HEK293 (cell line): ENCODE results near the gene ZFX.

Experiments used
- CTCF ChIA-PET: fragments of 350-600 bp; formaldehyde crosslinking; extraction: SDS; loops from one replicate; lab custom pipeline; 2021; ENCODE audit warnings: antibody characterized with exemption; lab: Yijun Ruan, JAX
- POLR2A ChIA-PET: fragments of 300-600 bp; formaldehyde crosslinking; extraction: SDS; loops from one replicate; lab custom pipeline; 2020; ENCODE audit warnings: antibody characterized with exemption, inconsistent platforms; lab: Yijun Ruan, JAX
- H3K27ac ChIP-seq: fragments of 200-500 bp; sonication (Bioruptor generic); 2 replicates; pipeline ENCODE4 v1.5.1; 2014; ENCODE audit warnings: low read depth, low read length, control low read depth, inconsistent platforms; ENCODE audit errors: extremely low read depth
- H3K36me3 ChIP-seq, 2 experiments: fragments of 200-500 bp in 1 of 2; sonication (Bioruptor generic) in 1 of 2; 1 replicate in 1 of 2; 2 replicates in 1 of 2; pipeline ENCODE4 v1.5.1; 2014 to 2017; ENCODE audit warnings: inconsistent platforms in 2 of 2, low read length in 2 of 2; ENCODE audit not compliant: control insufficient read depth in 2 of 2, insufficient read depth in 1 of 2
- H3K4me1 ChIP-seq: fragments of 200-500 bp; sonication (Bioruptor generic); 2 replicates; pipeline ENCODE4 v1.5.1; 2014; ENCODE audit warnings: mild to moderate bottlenecking, low read length, inconsistent platforms; ENCODE audit not compliant: control insufficient read depth, insufficient read depth
- H3K4me3 ChIP-seq: 2 replicates; pipeline ENCODE4 v1.5.1; 2011; ENCODE audit warnings: low read depth, mild to moderate bottlenecking, control low read depth, low read length, moderate library complexity
- H3K9me3 ChIP-seq: fragments of 200-500 bp; sonication (Bioruptor generic); 2 replicates; pipeline ENCODE4 v1.5.1; 2014; ENCODE audit warnings: low read depth, low read length, inconsistent platforms; ENCODE audit not compliant: control insufficient read depth, insufficient read depth
- BCL11B ChIP-seq: fragments of 450-650 bp; formaldehyde crosslinking; IDR thresholded peaks from 2 replicates; pipeline ENCODE4 v1.5.1; 2016; ENCODE audit warnings: low read depth, missing biosample characterization, missing genetic modification characterization
- FEZF1 ChIP-seq: fragments of 450-650 bp; formaldehyde crosslinking; IDR thresholded peaks from 2 replicates; pipeline ENCODE4 v1.5.1; 2016; ENCODE audit warnings: missing biosample characterization, missing genetic modification characterization
- GLIS2 ChIP-seq: fragments of 450-650 bp; formaldehyde crosslinking; IDR thresholded peaks from 2 replicates; pipeline ENCODE4 v1.5.1; 2016; ENCODE audit warnings: missing biosample characterization, missing genetic modification characterization
- HOXD13 ChIP-seq: sonication (generic); formaldehyde crosslinking; IDR thresholded peaks from 2 replicates; pipeline ENCODE4 v1.8.0; 2022; ENCODE audit warnings: missing genetic modification reagents, borderline replicate concordance
- KLF8 ChIP-seq: fragments of 450-650 bp; formaldehyde crosslinking; IDR thresholded peaks from 2 replicates; pipeline ENCODE4 v1.5.1; 2016; ENCODE audit warnings: missing biosample characterization, missing genetic modification characterization
- OSR2 ChIP-seq: fragments of 450-650 bp; formaldehyde crosslinking; IDR thresholded peaks from 2 replicates; pipeline ENCODE4 v1.5.1; 2016; ENCODE audit warnings: missing biosample characterization, missing genetic modification characterization
- SP3 ChIP-seq: fragments of 450-650 bp; formaldehyde crosslinking; IDR thresholded peaks from 2 replicates; pipeline ENCODE4 v1.5.1; 2016; ENCODE audit warnings: missing biosample characterization, missing genetic modification characterization
- ZBTB1 ChIP-seq: fragments of 450-650 bp; formaldehyde crosslinking; IDR thresholded peaks from 2 replicates; pipeline ENCODE4 v1.5.1; 2016; ENCODE audit warnings: missing biosample characterization, missing genetic modification characterization
- ZBTB20 ChIP-seq: fragments of 450-650 bp; formaldehyde crosslinking; IDR thresholded peaks from 2 replicates; pipeline ENCODE4 v1.5.1; 2016; ENCODE audit warnings: missing biosample characterization, missing genetic modification characterization
- ZBTB48 ChIP-seq: fragments of 450-650 bp; formaldehyde crosslinking; IDR thresholded peaks from 2 replicates; pipeline ENCODE4 v1.5.1; 2016; ENCODE audit warnings: missing biosample characterization, missing genetic modification characterization
- ZBTB8A ChIP-seq: fragments of 450-650 bp; formaldehyde crosslinking; IDR thresholded peaks from 2 replicates; pipeline ENCODE4 v1.5.1; 2016; ENCODE audit warnings: missing biosample characterization, missing genetic modification characterization
- ZNF132 ChIP-seq: fragments of 450-650 bp; formaldehyde crosslinking; IDR thresholded peaks from 2 replicates; pipeline ENCODE4 v1.5.1; 2017; ENCODE audit warnings: missing biosample characterization, missing genetic modification characterization, borderline replicate concordance
- ZNF19 ChIP-seq: fragments of 450-650 bp; formaldehyde crosslinking; IDR thresholded peaks from 2 replicates; pipeline ENCODE4; 2016; ENCODE audit warnings: missing biosample characterization, missing genetic modification characterization, low read depth
- ZNF214 ChIP-seq: fragments of 450-650 bp; formaldehyde crosslinking; IDR thresholded peaks from 2 replicates; pipeline ENCODE4 v1.5.1; 2017; ENCODE audit warnings: missing biosample characterization, mild to moderate bottlenecking, missing genetic modification characterization, borderline replicate concordance
- ZNF223 ChIP-seq: fragments of 450-650 bp; formaldehyde crosslinking; IDR thresholded peaks from 2 replicates; pipeline ENCODE4 v1.5.1; 2016; ENCODE audit warnings: missing biosample characterization, missing genetic modification characterization
- ZNF239 ChIP-seq: fragments of 450-650 bp; formaldehyde crosslinking; IDR thresholded peaks from 2 replicates; pipeline ENCODE4 v1.5.1; 2016; ENCODE audit warnings: missing biosample characterization, missing genetic modification characterization
- ZNF311 ChIP-seq: fragments of 450-650 bp; formaldehyde crosslinking; IDR thresholded peaks from 2 replicates; pipeline ENCODE4 v1.5.1; 2017; ENCODE audit warnings: missing biosample characterization, missing genetic modification characterization, borderline replicate concordance
- ZNF560 ChIP-seq: fragments of 450-650 bp; formaldehyde crosslinking; IDR thresholded peaks from 2 replicates; pipeline ENCODE4 v1.5.1; 2017; ENCODE audit warnings: missing biosample characterization, missing genetic modification characterization, borderline replicate concordance
- ZNF561 ChIP-seq: fragments of 450-650 bp; IDR thresholded peaks from 2 replicates; pipeline ENCODE4 v1.5.1; 2018; ENCODE audit warnings: missing biosample characterization, missing genetic modification characterization, borderline replicate concordance
- ZNF610 ChIP-seq: fragments of 450-650 bp; formaldehyde crosslinking; IDR thresholded peaks from 2 replicates; pipeline ENCODE4 v1.5.1; 2016; ENCODE audit warnings: missing biosample characterization, missing genetic modification characterization, borderline replicate concordance
- ZSCAN30 ChIP-seq: fragments of 450-650 bp; IDR thresholded peaks from 2 replicates; pipeline ENCODE4 v1.5.1; 2018; ENCODE audit warnings: missing biosample characterization, mild to moderate bottlenecking, missing genetic modification characterization, moderate library complexity
- TF ChIP-seq, protein P1 (sequence below): fragments of 450-650 bp; formaldehyde crosslinking; IDR thresholded peaks from 2 replicates; pipeline ENCODE4 v1.5.1; 2016; ENCODE audit warnings: missing biosample characterization, missing genetic modification characterization
- TF ChIP-seq, protein P2 (sequence below): fragments of 450-650 bp; formaldehyde crosslinking; IDR thresholded peaks from 2 replicates; pipeline ENCODE4 v1.5.1; 2016; ENCODE audit warnings: missing biosample characterization, missing genetic modification characterization
- TF ChIP-seq, protein P3 (sequence below): fragments of 450-650 bp; formaldehyde crosslinking; IDR thresholded peaks from 2 replicates; pipeline ENCODE4 v1.5.1; 2016; ENCODE audit warnings: missing biosample characterization, missing genetic modification characterization
- TF ChIP-seq, protein P4 (sequence below): fragments of 450-650 bp; formaldehyde crosslinking; IDR thresholded peaks from 2 replicates; pipeline ENCODE4 v1.5.1; 2016; ENCODE audit warnings: missing biosample characterization, missing genetic modification characterization

The ZFX gene

DNA sequence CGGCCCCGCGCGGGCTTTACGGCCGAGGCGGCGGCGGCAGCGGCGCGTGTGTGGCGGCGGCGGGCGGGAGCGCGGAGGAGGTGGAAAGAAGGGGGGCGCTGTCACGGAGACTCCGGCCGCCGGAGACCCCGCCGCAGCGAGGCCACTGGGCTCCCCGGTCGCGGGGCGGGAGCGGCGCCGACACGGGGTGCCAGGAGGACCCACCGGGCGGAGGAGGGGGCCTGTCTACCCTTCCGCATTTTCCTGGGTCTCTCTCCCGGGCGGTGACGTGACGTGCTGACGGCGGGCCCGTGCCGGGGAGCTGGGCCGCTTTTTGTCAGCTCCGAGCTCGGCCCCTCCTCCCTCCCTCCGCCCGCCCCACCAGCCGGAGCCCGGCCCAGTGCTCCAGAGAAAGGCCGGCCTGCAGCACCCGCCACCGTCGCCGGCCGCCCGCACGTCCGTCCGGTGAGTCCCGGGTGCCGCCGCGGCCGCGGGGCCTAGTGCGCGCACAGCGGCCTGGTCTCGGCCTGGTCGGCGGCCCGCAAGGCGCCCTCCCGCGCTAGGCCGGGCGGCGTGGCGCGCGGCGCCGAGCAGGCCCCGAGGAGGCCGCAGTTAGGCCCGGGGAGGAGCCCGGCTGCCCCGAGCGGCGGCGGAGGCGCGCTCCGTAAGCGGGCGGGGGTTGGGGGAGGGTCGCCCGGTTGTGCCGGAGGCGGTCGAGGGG is at the start of gene ZFX (continued):
- TF ChIP-seq ZNF19 (tag by site-specific recombination) (no peak), ZNF132 (tag by site-specific recombination) (no peak), ZNF610 (tag by site-specific recombination) (no peak), KLF8 (tag by site-specific recombination) (peak; percentile 27; the same call in 1 of the 2 replicates), ZBTB20 (tag by site-specific recombination) (peak; percentile 69; the same call in 1 of the 2 replicates), ZNF560 (no peak), GLIS2 (tag by site-specific recombination) (peak; percentile 75), ZSCAN30 (tag by site-specific recombination) (peak; percentile 14; the same call in 1 of the 2 replicates), ZNF561 (tag by site-specific recombination) (0 out of 2 replicates have a peak, but pooled peaks have one; percentile 12), ZNF223 (tag by site-specific recombination) (no peak), SP3 (peak; percentile 22; the same call in 1 of the 2 replicates), ZBTB8A (tag by site-specific recombination) (no peak), ZBTB48 (tag by site-specific recombination) (no peak)
- TF ChIP-seq, protein P1, sequence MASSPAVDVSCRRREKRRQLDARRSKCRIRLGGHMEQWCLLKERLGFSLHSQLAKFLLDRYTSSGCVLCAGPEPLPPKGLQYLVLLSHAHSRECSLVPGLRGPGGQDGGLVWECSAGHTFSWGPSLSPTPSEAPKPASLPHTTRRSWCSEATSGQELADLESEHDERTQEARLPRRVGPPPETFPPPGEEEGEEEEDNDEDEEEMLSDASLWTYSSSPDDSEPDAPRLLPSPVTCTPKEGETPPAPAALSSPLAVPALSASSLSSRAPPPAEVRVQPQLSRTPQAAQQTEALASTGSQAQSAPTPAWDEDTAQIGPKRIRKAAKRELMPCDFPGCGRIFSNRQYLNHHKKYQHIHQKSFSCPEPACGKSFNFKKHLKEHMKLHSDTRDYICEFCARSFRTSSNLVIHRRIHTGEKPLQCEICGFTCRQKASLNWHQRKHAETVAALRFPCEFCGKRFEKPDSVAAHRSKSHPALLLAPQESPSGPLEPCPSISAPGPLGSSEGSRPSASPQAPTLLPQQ = peak; percentile 85
- TF ChIP-seq, protein P2, sequence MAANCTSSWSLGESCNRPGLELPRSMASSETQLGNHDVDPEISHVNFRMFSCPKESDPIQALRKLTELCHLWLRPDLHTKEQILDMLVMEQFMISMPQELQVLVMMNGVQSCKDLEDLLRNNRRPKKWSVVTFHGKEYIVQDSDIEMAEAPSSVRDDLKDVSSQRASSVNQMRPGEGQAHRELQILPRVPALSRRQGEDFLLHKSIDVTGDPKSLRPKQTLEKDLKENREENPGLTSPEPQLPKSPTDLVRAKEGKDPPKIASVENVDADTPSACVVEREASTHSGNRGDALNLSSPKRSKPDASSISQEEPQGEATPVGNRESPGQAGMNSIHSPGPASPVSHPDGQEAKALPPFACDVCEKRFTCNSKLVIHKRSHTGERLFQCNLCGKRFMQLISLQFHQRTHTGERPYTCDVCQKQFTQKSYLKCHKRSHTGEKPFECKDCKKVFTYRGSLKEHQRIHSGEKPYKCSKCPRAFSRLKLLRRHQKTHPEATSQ (tag by site-specific recombination) = no peak

DNA sequence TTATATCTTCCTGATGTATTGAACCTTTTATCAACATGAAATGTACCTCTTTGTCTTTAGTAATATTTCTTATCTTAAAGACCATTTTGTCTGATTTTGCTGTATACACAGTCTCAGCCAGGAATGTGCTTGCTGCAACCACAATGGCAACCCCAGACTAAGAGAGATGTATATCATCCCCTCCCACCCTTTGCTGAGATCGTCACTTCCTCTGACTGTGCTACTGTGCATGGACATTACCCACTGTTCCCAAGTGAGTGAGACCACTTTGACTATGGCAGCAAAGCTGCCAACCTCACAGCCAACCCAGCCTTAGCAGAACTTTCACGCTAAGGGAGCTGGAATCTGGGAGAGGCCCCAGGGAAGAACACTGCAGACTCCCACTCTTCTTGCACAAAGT is 48.8 kb upstream of the ZFX start:
- no peak overlapping the region for H3K4me3 ChIP-seq

More for the DNA sequence above, 48.8 kb upstream of the ZFX start:
- CTCF ChIA-PET = interaction anchor here (0.6 kb wide), 1 partner anchor 53 kb away, joined by 4 read pairs; no protein-coding TSS in a partner anchor
- Histone ChIP-seq H3K36me3 (no peaks in the 10 kb centered on the region), H3K4me1 (peaks cover 27% of the 10 kb centered on the region), H3K27ac (no peak overlapping the region; the same call in 1 of the 2 replicates), H3K9me3 (no peaks in the 10 kb centered on the region)
- TF ChIP-seq ZBTB20 (tag by site-specific recombination) (0 out of 2 replicates have a peak, but pooled peaks have one; percentile 37), ZBTB1 (tag by site-specific recombination) (no peak), OSR2 (tag by site-specific recombination) (peak; percentile 33; the same call in 1 of the 2 replicates), ZNF239 (tag by site-specific recombination) (no peak), BCL11B (tag by site-specific recombination) (no peak), FEZF1 (no peak), HOXD13 (no peak), ZNF214 (tag by site-specific recombination) (no peak), ZNF311 (no peak)
- TF ChIP-seq, protein P3, sequence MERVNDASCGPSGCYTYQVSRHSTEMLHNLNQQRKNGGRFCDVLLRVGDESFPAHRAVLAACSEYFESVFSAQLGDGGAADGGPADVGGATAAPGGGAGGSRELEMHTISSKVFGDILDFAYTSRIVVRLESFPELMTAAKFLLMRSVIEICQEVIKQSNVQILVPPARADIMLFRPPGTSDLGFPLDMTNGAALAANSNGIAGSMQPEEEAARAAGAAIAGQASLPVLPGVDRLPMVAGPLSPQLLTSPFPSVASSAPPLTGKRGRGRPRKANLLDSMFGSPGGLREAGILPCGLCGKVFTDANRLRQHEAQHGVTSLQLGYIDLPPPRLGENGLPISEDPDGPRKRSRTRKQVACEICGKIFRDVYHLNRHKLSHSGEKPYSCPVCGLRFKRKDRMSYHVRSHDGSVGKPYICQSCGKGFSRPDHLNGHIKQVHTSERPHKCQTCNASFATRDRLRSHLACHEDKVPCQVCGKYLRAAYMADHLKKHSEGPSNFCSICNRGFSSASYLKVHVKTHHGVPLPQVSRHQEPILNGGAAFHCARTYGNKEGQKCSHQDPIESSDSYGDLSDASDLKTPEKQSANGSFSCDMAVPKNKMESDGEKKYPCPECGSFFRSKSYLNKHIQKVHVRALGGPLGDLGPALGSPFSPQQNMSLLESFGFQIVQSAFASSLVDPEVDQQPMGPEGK (tag by site-specific recombination) = no peak
- TF ChIP-seq, protein P4, sequence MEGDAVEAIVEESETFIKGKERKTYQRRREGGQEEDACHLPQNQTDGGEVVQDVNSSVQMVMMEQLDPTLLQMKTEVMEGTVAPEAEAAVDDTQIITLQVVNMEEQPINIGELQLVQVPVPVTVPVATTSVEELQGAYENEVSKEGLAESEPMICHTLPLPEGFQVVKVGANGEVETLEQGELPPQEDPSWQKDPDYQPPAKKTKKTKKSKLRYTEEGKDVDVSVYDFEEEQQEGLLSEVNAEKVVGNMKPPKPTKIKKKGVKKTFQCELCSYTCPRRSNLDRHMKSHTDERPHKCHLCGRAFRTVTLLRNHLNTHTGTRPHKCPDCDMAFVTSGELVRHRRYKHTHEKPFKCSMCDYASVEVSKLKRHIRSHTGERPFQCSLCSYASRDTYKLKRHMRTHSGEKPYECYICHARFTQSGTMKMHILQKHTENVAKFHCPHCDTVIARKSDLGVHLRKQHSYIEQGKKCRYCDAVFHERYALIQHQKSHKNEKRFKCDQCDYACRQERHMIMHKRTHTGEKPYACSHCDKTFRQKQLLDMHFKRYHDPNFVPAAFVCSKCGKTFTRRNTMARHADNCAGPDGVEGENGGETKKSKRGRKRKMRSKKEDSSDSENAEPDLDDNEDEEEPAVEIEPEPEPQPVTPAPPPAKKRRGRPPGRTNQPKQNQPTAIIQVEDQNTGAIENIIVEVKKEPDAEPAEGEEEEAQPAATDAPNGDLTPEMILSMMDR = no peak
- POLR2A ChIA-PET = no interaction called here
